Natural killer cell (primary cell): ENCODE results near the gene FBLN1. TPM values are rescaled to one million over a fixed set of nuclear protein-coding genes. Genes with fewer than 3 reads are reported as not detected.

Source experiments
- ATAC-seq, 3 donors: fragments of 150-1000 bp in 2 of 3; fragments of 200-7000 bp in 1 of 3; cut with Tn5 transposase; 1 replicate in 1 of 3; 2 replicates in 2 of 3; pipeline ENCODE4 v1.10.0; 2021; ENCODE audit warnings: mild to moderate bottlenecking in 2 of 3, moderate library complexity in 2 of 3
- DNase-seq, 2 donors: peaks; one replicate each; pipeline versions ENCODE4 v3.0.0 to v3.0.0-alpha.2; 2013 to 2021; ENCODE audit warnings: mixed read lengths in 1 of 2
- H3K27ac ChIP-seq: one replicate; pipeline ENCODE4 v1.5.1; 2013; ENCODE audit warnings: mild to moderate bottlenecking, low read length
- H3K27me3 ChIP-seq: one replicate; pipeline ENCODE4 v1.6.1; 2013; ENCODE audit warnings: low read length; ENCODE audit not compliant: control insufficient read depth, insufficient read depth
- H3K36me3 ChIP-seq: one replicate; pipeline ENCODE4 v1.6.1; 2013; ENCODE audit warnings: low read length; ENCODE audit not compliant: control insufficient read depth, insufficient read depth
- H3K4me1 ChIP-seq: one replicate; pipeline ENCODE4 v1.6.1; 2013; ENCODE audit warnings: low read length; ENCODE audit not compliant: control insufficient read depth, insufficient read depth
- H3K4me3 ChIP-seq: one replicate; pipeline ENCODE4 v1.5.1; 2013; ENCODE audit warnings: low read length
- H3K9me3 ChIP-seq: one replicate; pipeline ENCODE4 v1.6.1; 2013; ENCODE audit warnings: low read length; ENCODE audit not compliant: control insufficient read depth, insufficient read depth
- H3K27ac Mint-ChIP-seq, 2 donors: one replicate each; pipeline ENCODE4 v1.8.0; 2022; ENCODE audit warnings: mild to moderate bottlenecking in 2 of 2, mixed read lengths in 2 of 2, moderate library complexity in 1 of 2
- H3K27me3 Mint-ChIP-seq, 2 donors: one replicate each; pipeline ENCODE4 v1.8.0; 2022; ENCODE audit warnings: low read depth in 2 of 2, mixed read lengths in 2 of 2
- H3K36me3 Mint-ChIP-seq: one replicate; pipeline ENCODE4 v1.8.0; 2022; ENCODE audit warnings: mixed read lengths
- H3K4me1 Mint-ChIP-seq, 2 donors: one replicate each; pipeline ENCODE4 v1.8.0; 2022; ENCODE audit warnings: mixed read lengths in 2 of 2
- H3K4me3 Mint-ChIP-seq: one replicate; pipeline ENCODE4 v1.8.0; 2022; ENCODE audit warnings: mild to moderate bottlenecking, moderate library complexity, mixed read lengths
- H3K9me3 Mint-ChIP-seq, 2 donors: one replicate each; pipeline ENCODE4 v1.8.0; 2022; ENCODE audit warnings: mixed read lengths in 2 of 2
- WGBS: methylation state at CpG from one replicate; pipeline ENCODE4 v1.1.7; 2013; ENCODE audit warnings: missing lambda C conversion rate; ENCODE audit not compliant: insufficient coverage; 5-methylcytosine and 5-hydroxymethylcytosine counted together
- intact Hi-C: fragments of 100-400 bp; cut with micrococcal nuclease; formaldehyde crosslinking; loops from one replicate; pipeline ENCODE4 v1.14.2; 2022
- total RNA-seq, 4 donors: library from RNA; stranded (reverse); fragments of 120-200 nt in 1 of 4; gene quantifications; one replicate each; pipeline versions ENCODE4 v1.2.3 to v1.2.4, GENCODE V29; 2013 to 2022
- TF ChIP-seq, protein P1 (sequence below): fragments of 200-600 bp; IDR thresholded peaks from one replicate; pipeline ENCODE4 v1.8.0; 2022; ENCODE audit warnings: antibody characterized with exemption

Gene FBLN1
- total RNA-seq, 3 donors from 2014 or later (not counting 1 experiment from before 2014, with no cell fraction given) = 0.58 TPM; not detected in 2

GRCh38 chr22:45649809-45650208, 147.1 kb downstream of the FBLN1 start:
- Histone ChIP-seq H3K36me3 (no peaks in the 10 kb centered on the region), H3K4me1 (peaks cover 13% of the 10 kb centered on the region), H3K27ac (no peak overlapping the region), H3K4me3 (no peak overlapping the region), H3K27me3 (no peaks in the 10 kb centered on the region), H3K9me3 (no peaks in the 10 kb centered on the region)
- H3K4me1 Mint-ChIP-seq = peaks cover 9 to 20% of the 10 kb centered on the region in 2 donors
- H3K36me3 Mint-ChIP-seq = no peaks in the 10 kb centered on the region
- DNase-seq = no peak
- peaks cover 34 to 41% of the 10 kb centered on the region in 2 donors for H3K27me3 Mint-ChIP-seq
- no peak for ATAC-seq
- intact Hi-C loops = no loop called here
- TF ChIP-seq, protein P1, sequence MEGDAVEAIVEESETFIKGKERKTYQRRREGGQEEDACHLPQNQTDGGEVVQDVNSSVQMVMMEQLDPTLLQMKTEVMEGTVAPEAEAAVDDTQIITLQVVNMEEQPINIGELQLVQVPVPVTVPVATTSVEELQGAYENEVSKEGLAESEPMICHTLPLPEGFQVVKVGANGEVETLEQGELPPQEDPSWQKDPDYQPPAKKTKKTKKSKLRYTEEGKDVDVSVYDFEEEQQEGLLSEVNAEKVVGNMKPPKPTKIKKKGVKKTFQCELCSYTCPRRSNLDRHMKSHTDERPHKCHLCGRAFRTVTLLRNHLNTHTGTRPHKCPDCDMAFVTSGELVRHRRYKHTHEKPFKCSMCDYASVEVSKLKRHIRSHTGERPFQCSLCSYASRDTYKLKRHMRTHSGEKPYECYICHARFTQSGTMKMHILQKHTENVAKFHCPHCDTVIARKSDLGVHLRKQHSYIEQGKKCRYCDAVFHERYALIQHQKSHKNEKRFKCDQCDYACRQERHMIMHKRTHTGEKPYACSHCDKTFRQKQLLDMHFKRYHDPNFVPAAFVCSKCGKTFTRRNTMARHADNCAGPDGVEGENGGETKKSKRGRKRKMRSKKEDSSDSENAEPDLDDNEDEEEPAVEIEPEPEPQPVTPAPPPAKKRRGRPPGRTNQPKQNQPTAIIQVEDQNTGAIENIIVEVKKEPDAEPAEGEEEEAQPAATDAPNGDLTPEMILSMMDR = no peak
- WGBS = 91% methylated on average over 6 of the region's 6 CpGs
- no peak overlapping the region for H3K27ac Mint-ChIP-seq
- H3K9me3 Mint-ChIP-seq = no peaks in the 10 kb centered on the region
- no peak overlapping the region for H3K4me3 Mint-ChIP-seq

GRCh38 chr22:45650721-45651120, 148.0 kb downstream of the FBLN1 start:
- TF ChIP-seq, protein P1 = no peak
- 95% methylated on average over 12 of the region's 12 CpGs for WGBS
- H3K27me3 Mint-ChIP-seq = peaks cover 34 to 41% of the 10 kb centered on the region in 2 donors
- no peaks in the 10 kb centered on the region for H3K9me3 ChIP-seq
- H3K4me3 Mint-ChIP-seq = no peak overlapping the region
- H3K27me3 ChIP-seq = no peaks in the 10 kb centered on the region
- no peak for ATAC-seq
- no peaks in the 10 kb centered on the region for H3K36me3 ChIP-seq
- H3K9me3 Mint-ChIP-seq = no peaks in the 10 kb centered on the region
- peaks cover 8 to 18% of the 10 kb centered on the region in 2 donors for H3K4me1 Mint-ChIP-seq
- H3K36me3 Mint-ChIP-seq = no peaks in the 10 kb centered on the region
- H3K27ac Mint-ChIP-seq = no peak overlapping the region
- peaks cover 5% of the 10 kb centered on the region for H3K4me1 ChIP-seq
- no peak overlapping the region for H3K4me3 ChIP-seq
- intact Hi-C loops = no loop called here
- no peak overlapping the region for H3K27ac ChIP-seq
- DNase-seq = no peak

Other genes starting within 250 kb of the FBLN1 start
- under 1 TPM in 1 of 3 donors, not detected in 2; 0.49 TPM for gene UPK3A, start 217.9 kb upstream of the FBLN1 start, total RNA-seq
- 10 to 100 TPM; 42.0 to 67.2 (median 62.6) TPM for gene FAM118A, start 192.9 kb upstream of the FBLN1 start, total RNA-seq
- gene SMC1B, start 89.3 kb upstream of the FBLN1 start, total RNA-seq = under 1 TPM in 2 of 3 donors, not detected in 1; 0.07 to 0.09 TPM
- gene RIBC2, start 89.2 kb upstream of the FBLN1 start, total RNA-seq = under 1 TPM in 2 of 3 donors, not detected in 1; 0.38 to 0.86 TPM
- gene ATXN10, start 169.0 kb downstream of the FBLN1 start, total RNA-seq = 10 to 100 TPM; 79.3 to 90.5 (median 88.8) TPM